Esophagus muscularis mucosa (tissue), 3 donors: ENCODE results near the gene NRSN2.

ENCODE experiments used
- POLR2A ChIP-seq: fragments of 450-650 bp; IDR thresholded peaks from one replicate; pipeline ENCODE4 v1.6.1; 2017; ENCODE audit warnings: antibody characterized with exemption, moderate library complexity, mild to moderate bottlenecking, low read depth
- TF ChIP-seq, protein P1 (sequence below), 3 experiments: fragments of 200-600 bp in 2 of 3; fragments of 450-650 bp in 1 of 3; sonication (generic) in 2 of 3; IDR thresholded peaks; one replicate each; pipeline ENCODE4 v1.5.1; 2017 to 2019; ENCODE audit warnings: antibody characterized with exemption in 3 of 3, mild to moderate bottlenecking in 2 of 3, moderate library complexity in 1 of 3

- TF ChIP-seq, protein P1, sequence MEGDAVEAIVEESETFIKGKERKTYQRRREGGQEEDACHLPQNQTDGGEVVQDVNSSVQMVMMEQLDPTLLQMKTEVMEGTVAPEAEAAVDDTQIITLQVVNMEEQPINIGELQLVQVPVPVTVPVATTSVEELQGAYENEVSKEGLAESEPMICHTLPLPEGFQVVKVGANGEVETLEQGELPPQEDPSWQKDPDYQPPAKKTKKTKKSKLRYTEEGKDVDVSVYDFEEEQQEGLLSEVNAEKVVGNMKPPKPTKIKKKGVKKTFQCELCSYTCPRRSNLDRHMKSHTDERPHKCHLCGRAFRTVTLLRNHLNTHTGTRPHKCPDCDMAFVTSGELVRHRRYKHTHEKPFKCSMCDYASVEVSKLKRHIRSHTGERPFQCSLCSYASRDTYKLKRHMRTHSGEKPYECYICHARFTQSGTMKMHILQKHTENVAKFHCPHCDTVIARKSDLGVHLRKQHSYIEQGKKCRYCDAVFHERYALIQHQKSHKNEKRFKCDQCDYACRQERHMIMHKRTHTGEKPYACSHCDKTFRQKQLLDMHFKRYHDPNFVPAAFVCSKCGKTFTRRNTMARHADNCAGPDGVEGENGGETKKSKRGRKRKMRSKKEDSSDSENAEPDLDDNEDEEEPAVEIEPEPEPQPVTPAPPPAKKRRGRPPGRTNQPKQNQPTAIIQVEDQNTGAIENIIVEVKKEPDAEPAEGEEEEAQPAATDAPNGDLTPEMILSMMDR (IDR thresholded peaks at IDR 0.05), result no peak
- TF ChIP-seq POLR2A, result no peak
Measured at GRCh38 chr20:353166-353565, 6.3 kb downstream of the NRSN2 start.
